ENCODE data around the gene MUC5B. TPM values are rescaled to one million over a fixed set of nuclear protein-coding genes. Genes with fewer than 3 reads are reported as not detected.
"Not testable (repeated sequence)": the region's sequence is repeated elsewhere in the genome, so short reads cannot be mapped to it uniquely, and the experiment has no call there.

The MUC5B gene
- total RNA-seq, 1 donor from 2014 or later, result not detected

DNA sequence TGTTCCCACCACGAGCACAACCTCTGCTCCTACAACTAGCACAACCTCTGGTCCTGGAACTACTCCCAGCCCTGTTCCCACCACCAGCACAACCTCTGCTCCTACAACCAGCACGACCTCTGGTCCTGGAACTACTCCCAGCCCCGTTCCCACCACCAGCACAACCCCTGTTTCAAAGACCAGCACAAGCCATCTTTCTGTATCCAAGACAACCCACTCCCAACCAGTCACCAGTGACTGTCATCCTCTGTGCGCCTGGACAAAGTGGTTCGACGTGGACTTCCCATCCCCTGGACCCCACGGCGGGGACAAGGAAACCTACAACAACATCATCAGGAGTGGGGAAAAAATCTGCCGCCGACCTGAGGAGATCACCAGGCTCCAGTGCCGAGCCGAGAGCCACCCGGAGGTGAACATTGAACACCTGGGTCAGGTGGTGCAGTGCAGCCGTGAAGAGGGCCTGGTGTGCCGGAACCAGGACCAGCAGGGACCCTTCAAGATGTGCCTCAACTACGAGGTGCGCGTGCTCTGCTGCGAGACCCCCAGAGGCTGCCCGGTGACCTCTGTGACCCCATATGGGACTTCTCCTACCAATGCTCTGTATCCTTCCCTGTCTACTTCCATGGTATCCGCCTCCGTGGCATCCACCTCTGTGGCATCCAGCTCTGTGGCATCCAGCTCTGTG is 30.9 kb upstream of the MUC5B start:
- H3K4me1 Mint-ChIP-seq (ENCODE audit: low read depth); H3K27ac Mint-ChIP-seq; DNase-seq (ENCODE audit: low spot score, unreplicated experiment); H3K4me3 Mint-ChIP-seq (ENCODE audit: low read depth); H3K36me3 Mint-ChIP-seq (ENCODE audit: insufficient read depth); H3K27me3 Mint-ChIP-seq; H3K9me3 Mint-ChIP-seq (ENCODE audit: low read depth): not testable (repeated sequence)

DNA sequence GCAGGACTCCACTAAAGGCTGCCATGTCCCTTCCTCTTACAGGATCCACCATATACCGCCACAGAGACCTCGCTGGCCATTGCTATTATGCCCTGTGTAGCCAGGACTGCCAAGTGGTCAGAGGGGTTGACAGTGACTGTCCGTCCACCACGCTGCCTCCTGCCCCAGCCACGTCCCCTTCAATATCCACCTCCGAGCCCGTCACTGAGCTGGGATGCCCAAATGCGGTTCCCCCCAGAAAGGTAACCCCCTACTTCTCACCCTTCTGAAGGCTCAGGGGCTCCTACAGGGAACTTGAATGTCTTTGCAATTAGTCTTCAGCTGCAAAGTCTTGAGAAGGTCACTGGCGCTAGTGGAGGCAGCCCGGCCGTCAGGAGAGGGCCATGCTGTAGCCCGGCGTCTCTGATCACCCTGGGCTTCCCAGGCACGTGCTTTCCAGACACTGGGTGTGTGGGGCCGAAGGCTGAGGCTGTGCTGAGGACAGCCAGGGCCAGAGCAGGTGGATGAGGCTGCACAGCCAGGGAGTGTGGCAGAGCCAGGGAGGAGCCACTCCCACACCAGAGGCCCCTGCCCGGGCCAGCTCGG is 30.0 kb upstream of the MUC5B start:
- Mint-ChIP-seq H3K36me3 (ENCODE audit: insufficient read depth) (no peaks in the 10 kb centered on the region), H3K4me1 (ENCODE audit: low read depth) (no peaks in the 10 kb centered on the region), H3K4me3 (ENCODE audit: low read depth) (no peak overlapping the region), H3K27me3 (peaks cover 3% of the 10 kb centered on the region), H3K27ac (no peak overlapping the region), H3K9me3 (ENCODE audit: low read depth) (no peaks in the 10 kb centered on the region)
- TF ChIP-seq, protein P1, sequence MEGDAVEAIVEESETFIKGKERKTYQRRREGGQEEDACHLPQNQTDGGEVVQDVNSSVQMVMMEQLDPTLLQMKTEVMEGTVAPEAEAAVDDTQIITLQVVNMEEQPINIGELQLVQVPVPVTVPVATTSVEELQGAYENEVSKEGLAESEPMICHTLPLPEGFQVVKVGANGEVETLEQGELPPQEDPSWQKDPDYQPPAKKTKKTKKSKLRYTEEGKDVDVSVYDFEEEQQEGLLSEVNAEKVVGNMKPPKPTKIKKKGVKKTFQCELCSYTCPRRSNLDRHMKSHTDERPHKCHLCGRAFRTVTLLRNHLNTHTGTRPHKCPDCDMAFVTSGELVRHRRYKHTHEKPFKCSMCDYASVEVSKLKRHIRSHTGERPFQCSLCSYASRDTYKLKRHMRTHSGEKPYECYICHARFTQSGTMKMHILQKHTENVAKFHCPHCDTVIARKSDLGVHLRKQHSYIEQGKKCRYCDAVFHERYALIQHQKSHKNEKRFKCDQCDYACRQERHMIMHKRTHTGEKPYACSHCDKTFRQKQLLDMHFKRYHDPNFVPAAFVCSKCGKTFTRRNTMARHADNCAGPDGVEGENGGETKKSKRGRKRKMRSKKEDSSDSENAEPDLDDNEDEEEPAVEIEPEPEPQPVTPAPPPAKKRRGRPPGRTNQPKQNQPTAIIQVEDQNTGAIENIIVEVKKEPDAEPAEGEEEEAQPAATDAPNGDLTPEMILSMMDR (IDR thresholded peaks at IDR 0.05; ENCODE audit: unreplicated experiment), result no peak
- no peak for DNase-seq (ENCODE audit: low spot score, unreplicated experiment)

- no peaks in the 10 kb centered on the region for H3K9me3 Mint-ChIP-seq (ENCODE audit: low read depth)
- no peak for DNase-seq (ENCODE audit: low spot score, unreplicated experiment)
- H3K4me3 Mint-ChIP-seq (ENCODE audit: low read depth), result no peak overlapping the region
- TF ChIP-seq, protein P1 (IDR thresholded peaks at IDR 0.05; ENCODE audit: unreplicated experiment), result no peak
- no peaks in the 10 kb centered on the region for H3K4me1 Mint-ChIP-seq (ENCODE audit: low read depth)
- no peaks in the 10 kb centered on the region for H3K36me3 Mint-ChIP-seq (ENCODE audit: insufficient read depth)
- peaks cover 3% of the 10 kb centered on the region for H3K27me3 Mint-ChIP-seq
- H3K27ac Mint-ChIP-seq, result no peak overlapping the region
These were observed 29.3 kb upstream of the MUC5B start for GRCh38 chr11:1193326-1194230.

DNA sequence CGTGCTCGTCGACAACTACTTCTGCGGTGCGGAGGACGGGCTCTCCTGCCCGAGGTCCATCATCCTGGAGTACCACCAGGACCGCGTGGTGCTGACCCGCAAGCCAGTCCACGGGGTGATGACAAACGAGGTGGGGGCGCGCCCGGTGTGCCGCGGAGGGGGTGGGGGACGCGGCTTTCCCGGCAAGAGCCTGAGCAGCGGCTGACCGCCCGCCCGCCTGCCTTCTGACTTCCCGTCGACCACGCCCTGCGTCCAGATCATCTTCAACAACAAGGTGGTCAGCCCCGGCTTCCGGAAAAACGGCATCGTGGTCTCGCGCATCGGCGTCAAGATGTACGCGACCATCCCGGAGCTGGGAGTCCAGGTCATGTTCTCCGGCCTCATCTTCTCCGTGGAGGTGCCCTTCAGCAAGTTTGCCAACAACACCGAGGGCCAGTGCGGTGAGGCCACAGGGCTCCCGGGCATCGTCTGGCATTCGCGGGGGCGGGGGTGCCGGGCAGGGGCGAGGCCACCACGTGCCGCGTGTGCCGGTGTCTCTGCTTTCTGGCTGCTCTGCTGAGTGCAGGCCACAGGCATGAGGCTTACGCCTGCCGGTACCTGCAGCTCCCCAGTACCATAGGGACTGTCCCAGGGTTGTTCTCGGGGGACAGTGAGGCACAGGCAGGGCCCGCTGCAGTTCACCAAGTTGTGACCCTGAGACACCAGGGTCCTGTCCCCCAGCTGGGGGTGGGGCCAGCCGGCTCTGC is 28.5 kb upstream of the MUC5B start:
- no peaks in the 10 kb centered on the region for H3K36me3 Mint-ChIP-seq (ENCODE audit: insufficient read depth)
- TF ChIP-seq, protein P1 (IDR thresholded peaks at IDR 0.05; ENCODE audit: unreplicated experiment), result no peak
- no peaks in the 10 kb centered on the region for H3K4me1 Mint-ChIP-seq (ENCODE audit: low read depth)
- no peak overlapping the region for H3K27ac Mint-ChIP-seq
- peaks cover 3% of the 10 kb centered on the region for H3K27me3 Mint-ChIP-seq
- no peaks in the 10 kb centered on the region for H3K9me3 Mint-ChIP-seq (ENCODE audit: low read depth)
- DNase-seq (ENCODE audit: low spot score, unreplicated experiment), result no peak
- H3K4me3 Mint-ChIP-seq (ENCODE audit: low read depth), result no peak overlapping the region

GRCh38 chr11:1194977-1195681 is 27.7 kb upstream of the MUC5B start:
- Mint-ChIP-seq H3K36me3 (ENCODE audit: insufficient read depth) (no peaks in the 10 kb centered on the region), H3K9me3 (ENCODE audit: low read depth) (no peaks in the 10 kb centered on the region), H3K27ac (no peak overlapping the region), H3K4me1 (ENCODE audit: low read depth) (no peaks in the 10 kb centered on the region), H3K4me3 (ENCODE audit: low read depth) (no peak overlapping the region), H3K27me3 (peaks cover 6% of the 10 kb centered on the region)
- TF ChIP-seq, protein P1 (IDR thresholded peaks at IDR 0.05; ENCODE audit: unreplicated experiment), result no peak
- no peak for DNase-seq (ENCODE audit: low spot score, unreplicated experiment)

Measured in progenitor cell of endocrine pancreas (in vitro differentiated cells).